ENCODE data around the gene PLA2G2C. TPM values are rescaled to one million over a fixed set of nuclear protein-coding genes. Genes with fewer than 3 reads are reported as not detected.

PLA2G2C gene
- total and polyA plus RNA-seq, 2 of the 13 experiments (the other 11 are each of a cell fraction or from before 2014, with no cell fraction given): not detected

- no peak for TF ChIP-seq ZNF546 (CRISPR knock-in tag; conservative IDR thresholded peaks at IDR 0.05)
- no peak for TF ChIP-seq MAFK (conservative IDR thresholded peaks at IDR 0.05 in 1 of 2, IDR thresholded peaks at IDR 0.05 in 1 of 2; ENCODE audit: low read length in 2 of 2)
- no peak for TF ChIP-seq MBD4 (IDR thresholded peaks at IDR 0.05; ENCODE audit: borderline replicate concordance, low read length)
- TF ChIP-seq ZFY (CRISPR knock-in tag; IDR thresholded peaks at IDR 0.05): no peak
- no peak for TF ChIP-seq DNMT1 (CRISPR knock-in tag; IDR thresholded peaks at IDR 0.05)
- TF ChIP-seq ZNF788 (CRISPR knock-in tag; IDR thresholded peaks at IDR 0.05; ENCODE audit: borderline replicate concordance): peak; percentile 64; the same call in 1 of the 2 replicates
- TF ChIP-seq, protein P1, sequence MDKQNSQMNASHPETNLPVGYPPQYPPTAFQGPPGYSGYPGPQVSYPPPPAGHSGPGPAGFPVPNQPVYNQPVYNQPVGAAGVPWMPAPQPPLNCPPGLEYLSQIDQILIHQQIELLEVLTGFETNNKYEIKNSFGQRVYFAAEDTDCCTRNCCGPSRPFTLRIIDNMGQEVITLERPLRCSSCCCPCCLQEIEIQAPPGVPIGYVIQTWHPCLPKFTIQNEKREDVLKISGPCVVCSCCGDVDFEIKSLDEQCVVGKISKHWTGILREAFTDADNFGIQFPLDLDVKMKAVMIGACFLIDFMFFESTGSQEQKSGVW (CRISPR knock-in tag; IDR thresholded peaks at IDR 0.05; ENCODE audit: borderline replicate concordance): no peak
- TF ChIP-seq ZFP62 (CRISPR knock-in tag; IDR thresholded peaks at IDR 0.05): no peak
- TF ChIP-seq, protein P2, sequence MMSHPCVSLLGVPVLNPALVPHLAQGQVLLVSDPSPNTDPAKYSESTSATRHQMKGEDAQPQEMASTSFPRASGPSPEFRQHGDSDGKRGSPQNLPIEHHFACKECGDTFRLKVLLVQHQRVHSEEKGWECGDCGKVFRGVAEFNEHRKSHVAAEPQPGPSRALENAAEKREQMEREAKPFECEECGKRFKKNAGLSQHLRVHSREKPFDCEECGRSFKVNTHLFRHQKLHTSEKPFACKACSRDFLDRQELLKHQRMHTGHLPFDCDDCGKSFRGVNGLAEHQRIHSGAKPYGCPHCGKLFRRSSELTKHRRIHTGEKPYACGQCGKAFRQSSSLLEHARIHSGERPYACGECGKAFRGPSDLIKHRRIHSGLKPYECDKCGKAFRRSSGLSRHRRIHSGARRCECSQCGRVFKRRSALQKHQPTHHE (CRISPR knock-in tag; IDR thresholded peaks at IDR 0.05; ENCODE audit: borderline replicate concordance): peak; percentile 46; the same call in 1 of the 2 replicates
- TF ChIP-seq THAP7 (CRISPR knock-in tag; IDR thresholded peaks at IDR 0.05): no peak
- TF ChIP-seq ZBTB3 (CRISPR knock-in tag; IDR thresholded peaks at IDR 0.05; ENCODE audit: borderline replicate concordance, low read depth): no peak
- no peak for TF ChIP-seq PTBP1 (IDR thresholded peaks at IDR 0.05; ENCODE audit: low read depth, low read length, poor library complexity, severe bottlenecking)
- TF ChIP-seq ISX (CRISPR knock-in tag; conservative IDR thresholded peaks at IDR 0.05): no peak
- TF ChIP-seq ZNF292 (CRISPR knock-in tag; IDR thresholded peaks at IDR 0.05; ENCODE audit: borderline replicate concordance, low read depth): no peak
- TF ChIP-seq RBM39 (IDR thresholded peaks at IDR 0.05; ENCODE audit: low read depth, low read length, poor library complexity, severe bottlenecking): no peak
- no peak for TF ChIP-seq RXRA (CRISPR knock-in tag; IDR thresholded peaks at IDR 0.05)
- TF ChIP-seq CENPT (CRISPR knock-in tag; IDR thresholded peaks at IDR 0.05; ENCODE audit: low read depth): no peak
- TF ChIP-seq NCOA2 (CRISPR knock-in tag; IDR thresholded peaks at IDR 0.05): peak; percentile 32; the same call in 1 of the 2 replicates
- TF ChIP-seq EZH2 (conservative IDR thresholded peaks at IDR 0.05; ENCODE audit: low read depth, low read length): no peak
- no peak for TF ChIP-seq PPARG (CRISPR knock-in tag; conservative IDR thresholded peaks at IDR 0.05)
- TF ChIP-seq ZNF451 (CRISPR knock-in tag; IDR thresholded peaks at IDR 0.05): no peak
- TF ChIP-seq ZNF296 (CRISPR knock-in tag; conservative IDR thresholded peaks at IDR 0.05): no peak
- TF ChIP-seq NFRKB (IDR thresholded peaks at IDR 0.05): no peak
- TF ChIP-seq ZFP90 (CRISPR knock-in tag; IDR thresholded peaks at IDR 0.05; ENCODE audit: borderline replicate concordance): no peak; the same call in 1 of the 2 replicates
- no peak for TF ChIP-seq PAF1 (CRISPR knock-in tag; IDR thresholded peaks at IDR 0.05)
- no peak for TF ChIP-seq RFXANK (CRISPR knock-in tag; IDR thresholded peaks at IDR 0.05)
- peak; percentile 61; the same call in 1 of the 2 replicates for TF ChIP-seq ZFP91 (CRISPR knock-in tag; IDR thresholded peaks at IDR 0.05; ENCODE audit: borderline replicate concordance)
- TF ChIP-seq HDAC6 (IDR thresholded peaks at IDR 0.05; ENCODE audit: low read depth, low read length): no peak
Observed at GRCh38 chr1:20151906-20152598, 34.3 kb downstream of the PLA2G2C start (continued).

All from HepG2 (cell line).